Activated CD8-positive, alpha-beta memory T cell treated with anti-CD3 and anti-CD28 coated beads for 36 hours (primary cell): ENCODE measurements around the gene BACH2. TPM values are rescaled to one million over a fixed set of nuclear protein-coding genes. Genes with fewer than 3 reads are reported as not detected.
"Not testable (repeated sequence)": the region's sequence is repeated elsewhere in the genome, so short reads cannot be mapped to it uniquely, and the experiment has no call there.

Experiments
- CTCF ChIA-PET: fragments of 350-600 bp; sonication (Branson Sonifier 250); formaldehyde crosslinking; loops from one replicate; lab custom pipeline; 2021; ENCODE audit warnings: antibody characterized with exemption; lab: Charles Lee
- POLR2A ChIA-PET: fragments of 350-600 bp; sonication (Branson Sonifier 250); formaldehyde crosslinking; loops from one replicate; lab custom pipeline; 2021; ENCODE audit warnings: antibody characterized with exemption; lab: Charles Lee
- total RNA-seq, 2 experiments: library from RNA; stranded (reverse); gene quantifications; one replicate each; pipeline ENCODE4 v1.2.3, GENCODE V29; 2021

The BACH2 gene
- total RNA-seq, 2 experiments from 2014 or later, result 52.1 to 55.6 TPM

DNA sequence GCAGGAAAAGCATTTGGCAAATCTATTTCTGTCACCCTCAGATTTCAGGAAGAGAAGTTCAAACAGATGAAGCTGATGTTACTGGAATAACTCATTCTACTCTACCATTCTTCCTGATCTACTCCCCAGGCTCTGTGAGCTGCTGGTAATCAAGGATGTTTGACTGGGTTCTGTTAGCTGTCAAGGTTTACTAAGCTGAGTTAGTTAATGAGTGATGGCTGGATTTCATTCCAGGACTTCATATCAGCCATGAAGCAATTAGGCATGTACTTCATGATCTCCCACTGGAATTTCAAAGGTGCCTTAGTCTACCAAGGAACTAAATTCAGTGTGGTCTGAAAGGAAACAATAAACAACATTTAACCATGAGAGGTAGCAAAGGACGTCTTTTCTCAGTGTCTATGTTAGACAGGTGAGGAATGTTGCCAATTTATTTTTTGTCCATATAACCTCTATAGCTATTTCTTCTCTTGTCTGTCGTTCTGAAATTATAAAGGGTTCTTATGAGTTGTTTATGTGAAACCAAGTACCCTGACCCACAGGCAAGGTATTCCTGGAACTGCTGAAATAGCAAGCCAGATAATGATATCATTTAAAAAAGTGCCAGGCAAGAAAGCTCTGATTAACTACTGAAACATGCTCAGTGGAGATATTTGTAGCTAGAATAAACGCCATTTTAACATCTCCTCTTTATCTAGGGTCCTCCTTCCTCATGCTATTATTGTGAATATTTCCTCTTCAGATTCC lies 112.9 kb downstream of the BACH2 start:
- POLR2A ChIA-PET, result no interaction called here

DNA sequence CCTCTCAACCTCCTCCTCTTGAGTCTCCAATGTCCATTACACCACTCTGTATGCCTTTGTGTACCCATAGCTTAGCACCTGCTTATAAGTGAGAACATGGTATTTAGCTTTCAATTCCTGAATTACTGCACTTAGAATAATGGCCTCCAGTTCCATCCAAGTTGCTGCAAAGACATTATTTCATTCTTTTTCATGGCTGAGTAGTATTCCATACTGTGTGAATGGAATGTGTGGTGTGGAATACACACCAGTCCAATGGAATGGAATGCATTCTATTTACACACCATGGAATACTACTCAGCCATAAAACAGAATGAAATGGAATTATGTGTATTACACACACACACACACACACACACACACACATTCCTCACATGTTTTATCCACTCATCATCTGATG lies 116.1 kb downstream of the BACH2 start:
- POLR2A ChIA-PET, result no interaction called here
- CTCF ChIA-PET, result no interaction called here

More for the DNA sequence above, 112.9 kb downstream of the BACH2 start:
- CTCF ChIA-PET, result no interaction called here

DNA sequence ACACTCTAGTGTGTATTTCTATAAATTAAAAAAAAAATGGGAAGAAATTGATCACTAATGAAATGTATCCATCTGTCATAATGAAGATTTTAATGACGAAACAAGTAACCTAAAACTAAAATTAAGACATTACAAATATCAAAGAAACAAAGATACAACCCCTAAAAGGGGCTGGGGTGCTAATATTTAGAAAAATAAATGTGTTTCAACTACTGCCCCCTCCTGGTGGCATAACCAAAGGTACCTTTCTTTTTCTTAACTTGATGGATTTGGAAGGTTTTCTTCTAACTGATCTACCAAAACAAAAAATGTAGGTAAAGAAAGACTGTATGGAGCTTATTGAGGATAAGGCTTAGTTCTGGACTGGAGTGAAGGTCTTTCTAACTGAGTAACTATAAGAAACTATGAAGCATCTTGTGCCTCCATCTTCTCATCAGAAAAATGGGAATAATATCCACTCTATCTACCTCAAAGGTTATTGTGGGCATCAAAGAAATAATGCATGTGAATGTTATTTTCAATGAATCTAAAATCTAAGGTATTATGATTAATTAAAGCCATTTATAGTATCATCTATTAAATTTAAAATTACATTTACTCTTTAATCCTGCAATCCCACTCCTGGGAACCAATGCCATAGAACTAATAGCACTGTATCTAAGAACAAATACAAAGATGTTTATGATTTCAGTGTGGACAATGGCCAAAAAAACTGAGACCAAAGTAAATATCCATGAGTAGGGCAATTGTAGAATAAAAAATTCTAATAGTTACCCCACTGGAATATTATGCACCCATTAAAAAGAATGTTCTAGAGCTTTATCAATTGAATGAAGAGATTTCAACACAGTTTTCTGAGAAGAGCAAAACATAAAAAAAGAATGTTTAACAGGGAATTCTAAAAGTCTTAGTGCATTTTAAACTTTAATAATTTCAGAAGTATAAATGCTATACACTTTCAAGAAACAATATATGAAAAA lies 117.2 kb downstream of the BACH2 start:
- POLR2A ChIA-PET, result no interaction called here

DNA sequence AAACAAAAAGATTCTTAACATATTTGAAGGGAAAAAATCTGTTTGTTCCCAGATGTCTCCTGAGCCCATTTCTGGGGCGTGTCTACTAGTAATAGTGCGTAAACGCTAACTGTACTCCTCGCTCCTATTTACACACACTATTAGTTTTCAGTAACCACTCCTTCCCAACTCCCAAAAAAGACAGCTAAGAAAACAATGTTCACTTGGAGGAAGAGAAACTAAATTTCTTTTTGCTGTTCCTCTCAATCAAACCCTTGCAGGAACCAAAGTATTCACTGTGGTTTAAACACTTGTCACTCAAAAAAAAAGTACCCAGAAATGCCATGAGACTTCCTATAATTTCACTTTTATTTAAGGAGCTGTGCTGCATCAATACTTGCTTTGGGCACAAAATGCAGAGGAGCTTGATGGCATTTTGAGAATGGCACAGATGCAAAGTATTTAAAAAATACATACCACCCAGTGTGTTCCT lies 118.2 kb downstream of the BACH2 start:
- CTCF ChIA-PET, result interaction anchor here (0.9 to 1.3 kb wide), 3 partner anchors 21 to 238 kb away, joined by 3 to 4 read pairs (median 3); no protein-coding TSS in a partner anchor
- POLR2A ChIA-PET, result no interaction called here

More for the DNA sequence above, 117.2 kb downstream of the BACH2 start:
- CTCF ChIA-PET, result interaction anchor here (1.0 to 1.3 kb wide), 2 partner anchors 27 to 239 kb away, joined by 3 to 4 read pairs; no protein-coding TSS in a partner anchor

DNA sequence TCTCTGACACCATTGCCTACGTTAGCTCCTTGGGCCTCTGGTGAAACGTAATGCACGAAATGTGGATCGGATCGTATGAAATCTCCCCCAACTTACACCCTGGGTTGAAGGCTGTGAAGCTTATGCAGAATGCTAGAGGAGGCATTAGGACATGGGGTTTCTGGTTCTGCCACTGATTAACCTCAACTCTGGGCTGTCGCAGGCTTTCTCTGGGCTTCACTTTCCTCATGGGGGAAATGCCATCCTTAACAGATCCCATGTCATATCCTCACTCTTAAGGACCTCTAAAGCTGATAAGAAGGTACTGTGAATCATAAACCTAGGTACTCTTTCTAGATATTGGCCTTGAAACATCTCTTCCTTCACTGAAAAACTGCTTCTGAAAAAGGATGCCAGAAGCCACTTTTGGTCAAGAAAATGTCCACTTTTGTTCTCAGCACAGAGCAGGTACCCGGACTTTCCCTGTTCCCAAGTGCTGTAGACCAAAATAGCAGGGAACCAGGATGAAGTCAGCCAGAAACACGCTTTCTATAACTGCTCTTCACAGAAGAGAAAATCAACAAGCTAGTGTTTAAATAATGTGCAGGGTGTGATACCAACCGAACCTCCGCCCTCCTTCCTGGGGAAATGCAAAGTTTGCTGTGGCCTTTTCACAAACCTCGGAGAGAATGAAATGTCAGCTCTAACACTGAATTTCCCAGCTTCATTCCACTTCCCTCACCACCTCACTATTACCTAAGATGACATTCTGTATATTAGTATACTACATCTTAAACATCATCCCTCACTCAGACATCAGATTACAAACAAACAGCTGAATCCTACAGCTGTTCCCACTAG lies 118.9 kb downstream of the BACH2 start:
- POLR2A ChIA-PET, result no interaction called here

DNA sequence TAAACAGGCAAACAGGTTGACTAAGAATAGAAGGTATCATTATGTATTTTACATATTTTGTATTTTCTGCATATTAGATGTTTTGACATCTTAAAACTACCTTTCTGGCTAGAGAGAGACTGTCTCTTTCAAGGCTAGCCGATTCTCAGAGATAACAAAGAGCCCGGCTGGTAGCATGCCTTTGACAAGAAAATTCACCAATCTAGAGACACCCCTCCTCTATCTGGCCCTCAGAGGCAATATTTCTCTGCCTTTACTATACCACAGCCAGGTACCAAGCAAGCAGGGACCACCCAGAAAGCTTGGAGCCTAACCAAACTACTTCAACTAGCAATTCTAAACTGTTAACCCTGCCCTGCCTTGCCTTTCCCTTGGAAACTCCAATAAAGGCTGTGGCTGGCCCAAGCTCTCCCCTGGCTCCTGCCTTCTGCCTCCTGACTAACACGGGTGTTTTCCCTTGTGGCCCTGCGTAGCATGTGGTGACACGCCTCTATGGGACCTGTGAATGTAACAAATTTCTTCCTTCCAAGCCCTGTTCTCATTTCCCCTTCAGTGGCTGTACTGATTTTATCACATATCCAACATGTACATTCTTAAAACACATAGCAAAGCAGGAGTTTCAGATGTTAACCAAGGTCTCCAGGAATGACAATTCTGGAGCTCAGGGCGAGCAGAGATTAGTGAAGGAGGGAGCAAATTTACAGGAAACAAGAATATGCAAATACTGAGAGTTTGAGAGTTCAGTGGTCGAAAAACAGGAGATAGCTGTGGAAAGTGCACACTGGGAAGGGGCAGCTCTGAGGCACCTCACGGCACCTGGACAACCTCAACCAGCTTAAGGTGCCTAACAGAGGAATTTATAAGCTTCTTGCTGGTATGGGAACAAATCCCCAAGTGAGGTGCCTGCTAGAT lies 120.8 kb downstream of the BACH2 start:
- ChIA-PET CTCF (interaction anchor here (1.0 to 1.2 kb wide), 2 partner anchors 12 to 196 kb away, joined by 3 read pairs; no protein-coding TSS in a partner anchor), POLR2A (interaction anchor here (0.6 kb wide), 1 partner anchor 54 kb away, joined by 3 read pairs; no protein-coding TSS in a partner anchor)

More for the DNA sequence above, 118.9 kb downstream of the BACH2 start:
- CTCF ChIA-PET, result interaction anchor here (0.9 to 1.3 kb wide), 3 partner anchors 21 to 237 kb away, joined by 3 to 4 read pairs (median 3); no protein-coding TSS in a partner anchor

DNA sequence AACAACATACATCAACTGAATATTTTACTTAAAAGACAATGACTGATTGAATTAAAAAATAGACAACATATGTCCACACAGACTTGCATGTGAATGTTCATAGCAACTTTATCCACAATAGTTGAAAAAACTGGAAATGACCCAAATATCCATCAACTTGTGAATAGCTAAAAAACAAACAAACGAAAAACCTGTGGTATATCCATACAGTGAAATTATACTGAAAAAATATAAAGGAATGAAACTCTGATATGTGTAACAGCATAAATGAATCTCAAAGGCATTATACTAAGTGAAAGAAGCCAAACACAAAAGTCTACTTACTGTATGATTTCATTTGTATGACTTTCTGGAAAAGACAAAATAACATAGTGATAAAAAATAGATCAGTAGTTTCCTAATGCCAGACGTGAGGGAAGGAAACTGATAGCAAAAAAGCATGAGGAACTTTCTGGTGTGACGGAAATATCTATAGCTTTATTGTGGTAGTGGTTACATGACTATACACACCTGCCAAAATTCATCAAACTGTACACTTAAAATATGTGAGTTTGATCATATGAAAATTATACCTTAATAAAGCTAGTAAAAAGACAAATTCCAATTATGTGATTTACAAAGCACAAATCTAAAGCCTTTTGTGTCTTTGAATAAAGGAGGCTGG lies 123.2 kb downstream of the BACH2 start:
- POLR2A ChIA-PET, result no interaction called here
- CTCF ChIA-PET, result interaction anchor here (0.9 kb wide), 1 partner anchor 12 kb away, joined by 3 read pairs; no protein-coding TSS in a partner anchor

DNA sequence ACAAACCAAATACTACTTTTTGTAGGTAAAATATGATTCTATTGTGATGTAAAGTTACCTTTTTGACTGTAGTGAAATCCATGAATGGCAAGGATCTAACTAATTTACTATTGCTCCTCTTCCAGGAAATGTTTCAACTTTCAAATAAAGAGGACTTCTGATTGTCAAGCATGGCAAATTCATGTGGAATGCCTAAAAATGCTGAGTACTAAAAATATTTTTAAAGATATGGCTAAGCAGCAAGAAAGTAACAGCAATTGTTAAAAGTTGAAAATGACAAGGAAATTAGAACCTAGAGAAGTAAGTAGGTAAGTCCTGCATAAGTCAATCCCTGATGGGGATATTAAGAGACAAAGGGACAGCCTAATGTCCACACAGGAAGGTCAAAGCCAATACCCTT lies 126.0 kb downstream of the BACH2 start:
- CTCF ChIA-PET, result no interaction called here
- POLR2A ChIA-PET, result no interaction called here

DNA sequence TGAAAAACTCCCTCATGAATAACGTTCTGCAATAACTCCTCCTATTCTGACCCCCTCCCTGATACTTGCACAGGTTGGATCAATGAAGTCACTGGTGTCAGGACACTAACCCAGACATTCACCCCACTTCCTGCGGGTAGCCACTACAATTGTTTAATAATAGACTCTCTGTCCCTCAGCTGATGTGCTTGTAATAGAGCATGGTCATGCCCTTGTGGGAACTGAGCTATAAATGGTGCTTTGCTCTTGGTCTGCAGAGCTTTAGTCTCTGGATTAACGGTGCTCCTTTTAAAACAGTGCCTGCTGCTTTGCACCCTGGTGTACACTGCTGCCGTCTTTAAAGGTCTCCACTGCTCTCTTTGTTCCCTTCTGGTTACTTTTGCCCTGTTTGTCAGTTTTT lies 127.3 kb downstream of the BACH2 start:
- ChIA-PET POLR2A (no interaction called here), CTCF (interaction anchor here (2.0 kb wide), 1 partner anchor 310 kb away, joined by 4 read pairs; no protein-coding TSS in a partner anchor)

DNA sequence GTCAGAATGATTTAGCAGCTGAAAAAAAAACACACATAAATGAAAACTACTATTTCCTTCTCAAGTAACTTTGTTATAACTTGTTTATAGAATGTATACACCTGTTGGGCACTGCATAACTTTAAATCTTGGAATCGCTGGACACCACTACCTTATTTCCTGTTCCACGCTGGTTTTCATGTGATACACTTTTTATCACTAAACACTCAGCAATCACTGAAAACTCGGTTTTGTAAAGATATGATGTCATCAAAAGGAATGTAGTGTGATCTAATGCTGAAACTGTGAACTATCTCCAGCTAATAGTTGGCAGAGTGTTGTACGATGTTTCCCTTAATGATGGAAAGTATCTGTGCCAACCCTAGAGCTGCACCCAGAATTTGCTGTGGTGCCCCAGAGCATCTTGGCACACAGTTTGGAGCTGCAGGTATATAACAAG lies 127.9 kb downstream of the BACH2 start:
- ChIA-PET POLR2A (no interaction called here), CTCF (interaction anchor here (2.0 kb wide), 1 partner anchor 310 kb away, joined by 4 read pairs; no protein-coding TSS in a partner anchor)

DNA sequence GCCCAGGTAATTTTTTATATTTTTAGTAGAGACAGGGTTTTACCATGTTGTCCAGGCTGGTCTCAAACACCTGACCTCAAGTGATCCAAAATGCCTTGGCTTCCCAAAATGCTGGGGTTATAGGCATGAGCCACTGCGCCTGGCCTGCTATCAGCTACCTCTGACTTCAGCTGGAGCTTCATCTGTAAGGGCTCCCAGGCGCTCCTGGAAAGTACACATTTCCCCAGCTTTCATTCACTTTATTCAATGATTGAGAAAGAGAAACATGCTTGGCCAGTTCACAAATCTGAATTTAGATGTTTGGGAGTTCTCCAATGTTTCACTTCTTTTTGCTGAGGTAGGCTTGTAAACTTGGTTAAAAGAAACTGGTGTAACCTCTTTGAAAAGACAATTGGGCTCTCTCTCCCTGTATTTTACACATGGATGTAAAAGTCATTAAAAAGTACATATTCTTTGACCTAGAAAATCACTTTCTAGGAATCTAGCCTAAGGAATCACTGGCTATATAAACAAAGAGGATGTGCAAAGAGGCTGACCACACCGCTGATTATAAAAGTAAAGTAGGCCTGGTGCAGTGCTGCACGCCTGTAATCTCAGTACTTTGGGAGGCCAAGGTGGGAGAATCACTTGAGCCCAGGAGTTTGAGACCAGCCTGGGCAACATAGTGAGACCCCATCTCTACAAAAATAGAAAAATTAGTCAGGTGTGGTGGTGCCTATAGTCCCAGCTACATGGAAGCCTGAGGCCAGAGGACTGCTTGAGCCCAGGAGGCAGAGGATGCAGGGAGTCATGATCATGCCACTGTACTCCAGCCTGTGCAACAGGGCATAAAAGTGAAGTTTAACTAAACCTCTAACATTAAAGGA lies 128.9 kb downstream of the BACH2 start:
- ChIA-PET POLR2A (no interaction called here), CTCF (interaction anchor here (2.0 kb wide), 1 partner anchor 311 kb away, joined by 4 read pairs; no protein-coding TSS in a partner anchor)

DNA sequence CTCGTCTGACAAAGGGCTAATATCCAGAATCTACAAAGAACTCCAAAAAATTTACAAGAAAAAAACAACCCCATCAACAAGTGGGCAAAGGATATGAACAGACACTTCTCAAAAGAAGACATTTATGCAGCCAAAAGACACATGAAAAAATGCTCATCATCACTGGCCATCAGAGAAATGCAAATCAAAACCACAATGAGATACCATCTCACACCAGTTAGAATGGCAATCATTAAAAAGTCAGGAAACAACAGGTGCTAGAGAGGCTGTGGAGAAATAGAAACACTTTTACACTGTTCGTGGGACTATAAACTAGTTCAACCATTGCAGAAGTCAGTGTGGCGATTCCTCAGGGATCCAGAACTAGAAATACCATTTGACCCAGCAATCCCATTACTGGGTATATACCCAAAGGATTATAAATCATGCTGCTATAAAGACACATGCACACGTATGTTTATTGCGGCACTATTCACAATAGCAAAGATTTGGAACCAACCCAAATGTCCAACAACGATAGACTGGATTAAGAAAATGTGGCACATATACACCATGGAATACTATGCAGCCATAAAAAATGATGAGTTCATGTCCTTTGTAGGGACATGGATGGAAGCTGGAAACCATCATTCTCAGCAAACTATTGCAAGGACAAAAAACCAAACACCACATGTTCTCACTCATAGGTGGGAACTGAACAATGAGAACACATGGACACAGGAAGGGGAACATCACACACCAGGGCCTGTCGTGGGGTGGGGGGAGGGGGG lies 130.3 kb downstream of the BACH2 start:
- CTCF ChIA-PET, result not testable (repeated sequence)
- POLR2A ChIA-PET, result interaction anchor here (0.6 kb wide), 1 partner anchor 10 kb away, joined by 8 read pairs; no protein-coding TSS in a partner anchor

DNA sequence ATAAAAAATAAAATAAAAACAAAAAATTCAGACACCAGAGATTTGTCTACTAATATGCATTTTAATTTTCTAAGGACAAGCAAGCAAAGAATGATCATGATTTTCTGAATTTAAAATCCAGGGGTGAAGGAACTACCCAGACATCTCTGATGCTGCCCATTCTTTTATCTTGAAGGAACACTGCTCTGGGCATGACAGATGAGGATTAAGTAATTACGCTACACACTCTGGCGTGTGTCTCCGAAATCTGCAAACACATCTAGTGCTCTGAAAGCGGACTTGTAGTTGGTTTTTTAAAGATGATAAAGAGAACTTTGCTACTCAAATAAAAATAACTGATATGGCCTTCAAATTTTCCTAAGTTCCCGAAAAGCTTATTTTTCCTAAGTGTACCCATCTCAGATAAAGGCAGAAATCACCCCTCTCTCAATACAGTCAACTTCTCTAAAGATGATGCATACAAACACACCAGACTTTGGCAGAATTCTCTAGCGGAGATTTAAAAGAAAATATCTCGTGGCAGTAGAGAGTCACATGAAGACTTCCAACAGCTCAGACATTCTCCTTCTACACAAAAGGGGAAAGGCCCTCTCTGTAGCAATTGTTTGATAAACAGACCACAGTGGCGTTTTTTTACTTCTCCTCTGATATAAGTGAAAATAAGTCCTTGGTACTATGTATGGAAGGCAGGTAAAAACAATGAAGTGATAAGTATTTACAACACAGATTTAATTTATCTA lies 133.8 kb downstream of the BACH2 start:
- ChIA-PET POLR2A (no interaction called here), CTCF (interaction anchor here (0.6 kb wide), 1 partner anchor 42 kb away, joined by 3 read pairs; no protein-coding TSS in a partner anchor)

DNA sequence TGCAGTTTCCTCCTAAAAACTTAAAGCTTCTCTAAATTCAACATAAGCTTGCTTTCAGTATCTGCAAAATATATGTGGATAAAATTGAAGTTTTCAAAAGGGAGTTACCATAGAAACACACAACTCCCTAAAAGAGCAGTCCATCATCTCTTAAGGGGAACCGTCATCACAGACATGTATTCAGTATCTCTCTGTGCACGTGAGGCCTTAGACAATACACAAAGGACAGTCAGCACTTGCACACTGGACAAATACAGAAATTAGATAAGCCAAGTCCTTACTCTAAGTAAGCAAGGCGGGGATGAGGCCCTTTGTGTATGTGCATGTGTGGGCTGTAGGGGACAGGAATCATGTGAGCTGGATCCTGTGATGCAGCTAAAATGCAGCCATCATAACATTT lies 136.6 kb downstream of the BACH2 start:
- ChIA-PET POLR2A (no interaction called here), CTCF (no interaction called here)
